Motor neuron (in vitro differentiated cells): Measurements from ENCODE around the gene ZNF443. TPM values are rescaled to one million over a fixed set of nuclear protein-coding genes. Genes with fewer than 3 reads are reported as not detected.
A peak's percentile ranks its signal among the peaks of the same experiment; 100 is the strongest.
"Not testable (repeated sequence)": the region's sequence is repeated elsewhere in the genome, so short reads cannot be mapped to it uniquely, and the experiment has no call there.

Experiments
- ATAC-seq, 8 experiments: fragments of 200-7000 bp; cut with Tn5 transposase; replicated peaks in 6 of 8; 2 replicates each; pipeline ENCODE4 v1.8.0; 2021; ENCODE audit warnings: mild to moderate bottlenecking in 8 of 8, moderate library complexity in 8 of 8
- H3K27ac ChIP-seq, 2 donors: fragments of 250-450 bp; sonication (Bioruptor Pico); 2 replicates each; pipeline ENCODE4 v1.9.0; 2021; ENCODE audit warnings: antibody characterized with exemption in 2 of 2, mild to moderate bottlenecking in 2 of 2, moderate library complexity in 1 of 2
- H3K4me1 ChIP-seq, 2 donors: fragments of 250-450 bp; sonication (Bioruptor Pico); replicated peaks in 1 of 2; 2 replicates each; pipeline ENCODE4 v1.6.1; 2021; ENCODE audit warnings: antibody characterized with exemption in 2 of 2, mild to moderate bottlenecking in 2 of 2, moderate library complexity in 1 of 2
- H3K4me3 ChIP-seq, 5 donors: fragments of 250-450 bp; sonication (Bioruptor Pico); 2 replicates each; pipeline ENCODE4 v1.9.0; 2021; ENCODE audit warnings: antibody characterized with exemption in 5 of 5, mild to moderate bottlenecking in 5 of 5, moderate library complexity in 4 of 5
- WGBS, 10 experiments: fragments of 450-650 bp; shearing (Covaris generic); methylation state at CpG; one replicate each; pipeline ENCODE4 v1.0.0; 2022; 5-methylcytosine and 5-hydroxymethylcytosine counted together
- in situ Hi-C, 9 experiments: fragments of 400-800 bp; cut with MboI; loops; one replicate each; pipeline ENCODE4 v1.15.0; 2021; ENCODE audit warnings: low sequenced_read_pairs in 9 of 9, low pct_unique_long_range_greater_than_20kb in 2 of 9; ENCODE audit not compliant: unreplicated experiment in 9 of 9
- total RNA-seq, 8 experiments: library from RNA; unstranded; fragments of 300-600 nt; gene quantifications; 2 replicates each; pipeline versions ENCODE4 v1.2.3 to v1.2.4, GENCODE V29; 2022

ZNF443 gene
- total RNA-seq, 8 experiments from 2014 or later: 0.61 to 11.5 (median 7.6) TPM

DNA sequence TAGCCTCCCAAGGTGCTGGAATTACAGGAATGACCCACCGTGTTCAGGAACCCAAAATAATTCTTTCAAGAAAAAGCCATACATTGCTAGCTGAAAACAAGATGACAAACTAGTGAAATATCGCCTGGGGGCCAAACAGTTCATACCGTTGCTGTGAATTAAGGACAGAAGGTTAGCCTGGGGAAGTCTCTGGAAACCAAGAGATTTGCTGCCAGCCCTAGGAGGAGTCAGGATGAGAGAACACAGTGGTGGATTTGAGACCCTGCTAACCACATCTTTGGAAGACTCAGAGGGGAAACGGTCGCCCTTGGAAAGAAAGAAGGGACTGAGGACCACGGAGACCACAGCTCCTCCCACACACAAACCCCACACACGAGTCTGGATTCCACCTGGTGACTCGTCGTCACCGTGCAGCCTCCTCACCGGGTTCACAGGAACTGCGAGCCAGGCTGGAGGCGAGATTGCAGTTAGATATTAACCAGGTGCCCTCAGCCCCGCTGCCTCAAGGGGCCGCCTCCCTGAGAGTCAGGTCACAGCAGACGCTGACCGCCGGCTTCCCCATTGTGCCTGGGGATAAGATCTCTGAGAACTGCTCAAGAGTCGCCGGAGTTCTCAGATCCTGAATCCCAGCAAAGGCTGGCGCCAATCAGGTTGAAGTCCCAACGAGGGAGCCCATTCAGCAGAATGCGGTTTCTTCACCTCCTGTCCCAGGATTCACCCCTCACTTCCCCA is 40.8 kb downstream of the ZNF443 start:
- in situ Hi-C loops, H3K4me1 ChIP-seq: not testable (repeated sequence)
- peak overlapping the region in 1 of 2 donors; percentile 55 for H3K27ac ChIP-seq
- 0 to 7% (median 2%) methylated on average over 1 to 5 of the region's 23 CpGs; no CpG with 5 or more reads in 4 of the 10 experiments for WGBS, 10 experiments
- peak; percentile 3 to 32 (median 11) for ATAC-seq
- H3K4me3 ChIP-seq: peak overlapping the region; percentile 48 to 93 (median 85)

DNA sequence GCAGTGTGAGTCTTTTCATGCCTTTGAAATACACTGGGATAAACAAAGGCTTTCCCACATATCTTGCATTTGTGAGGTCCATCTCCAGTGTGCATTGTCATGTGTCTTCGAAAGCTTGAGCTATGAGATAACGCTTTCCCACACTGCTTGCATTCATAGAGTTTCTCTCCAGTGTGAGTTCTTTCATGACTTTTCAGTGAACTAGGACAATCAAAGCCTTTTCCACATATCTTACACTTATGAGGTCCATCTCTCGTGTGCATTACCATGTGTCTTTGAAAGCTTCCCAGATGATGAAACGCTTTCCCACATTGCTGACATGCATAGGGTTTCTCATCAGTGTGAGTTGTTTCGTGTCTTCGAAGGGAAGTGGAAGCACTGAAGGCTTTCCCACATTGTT is 49.7 kb downstream of the ZNF443 start:
- not testable (repeated sequence) for H3K4me1 ChIP-seq, H3K27ac ChIP-seq
- 73 to 100% (median 91%) methylated on average over 2 to 6 of the region's 6 CpGs; no CpG with 5 or more reads in 1 of the 10 experiments for WGBS, 10 experiments

DNA sequence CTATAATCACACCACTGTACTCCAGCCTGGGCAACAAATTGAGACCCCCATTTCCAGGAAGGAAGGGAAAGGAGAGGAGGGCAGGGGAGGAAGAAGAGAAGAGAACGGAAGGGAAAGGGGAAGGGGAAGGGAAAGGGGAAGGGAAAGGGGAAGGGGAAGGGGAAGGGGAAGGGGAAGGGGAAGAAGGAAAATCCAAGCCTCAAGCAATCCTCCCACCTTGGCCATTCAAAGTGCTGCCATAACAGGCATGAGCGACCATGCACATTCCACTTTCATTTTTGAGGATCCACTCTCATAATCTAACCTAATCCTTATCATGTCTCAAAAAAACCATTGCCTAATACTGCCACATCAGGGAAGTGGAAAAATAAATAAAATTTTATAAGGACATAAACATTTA is 54.5 kb downstream of the ZNF443 start:
- in situ Hi-C loops, H3K27ac ChIP-seq, H3K4me1 ChIP-seq, ATAC-seq, H3K4me3 ChIP-seq: not testable (repeated sequence)
- WGBS, 10 experiments: 67% methylated on average over 1 of the region's 2 CpGs; no CpG with 5 or more reads in 9 of the 10 experiments

More for the DNA sequence above, 49.7 kb downstream of the ZNF443 start:
- ATAC-seq, H3K4me3 ChIP-seq, in situ Hi-C loops: not testable (repeated sequence)

DNA sequence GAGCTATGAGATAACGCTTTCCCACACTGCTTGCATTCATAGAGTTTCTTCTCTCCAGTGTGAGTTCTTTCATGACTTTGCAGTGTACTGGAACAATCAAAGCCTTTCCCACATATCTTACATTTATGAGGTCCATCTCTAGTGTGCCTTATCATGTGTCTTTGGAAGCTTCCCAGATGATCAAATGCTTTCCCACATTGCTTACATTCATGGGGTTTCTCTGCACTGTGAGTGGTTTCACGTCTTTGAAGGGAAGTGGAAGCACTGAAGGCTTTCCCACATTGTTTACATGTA is 60.4 kb downstream of the ZNF443 start:
- no peak overlapping the region for H3K4me3 ChIP-seq
- no peaks in the 10 kb centered on the region for H3K4me1 ChIP-seq
- 0 to 100% (median 69%) methylated on average over 1 to 2 of the region's 2 CpGs; no CpG with 5 or more reads in 3 of the 10 experiments for WGBS, 10 experiments
- in situ Hi-C loops: no loop called here
- ATAC-seq: no peak
- H3K27ac ChIP-seq: no peak overlapping the region

DNA sequence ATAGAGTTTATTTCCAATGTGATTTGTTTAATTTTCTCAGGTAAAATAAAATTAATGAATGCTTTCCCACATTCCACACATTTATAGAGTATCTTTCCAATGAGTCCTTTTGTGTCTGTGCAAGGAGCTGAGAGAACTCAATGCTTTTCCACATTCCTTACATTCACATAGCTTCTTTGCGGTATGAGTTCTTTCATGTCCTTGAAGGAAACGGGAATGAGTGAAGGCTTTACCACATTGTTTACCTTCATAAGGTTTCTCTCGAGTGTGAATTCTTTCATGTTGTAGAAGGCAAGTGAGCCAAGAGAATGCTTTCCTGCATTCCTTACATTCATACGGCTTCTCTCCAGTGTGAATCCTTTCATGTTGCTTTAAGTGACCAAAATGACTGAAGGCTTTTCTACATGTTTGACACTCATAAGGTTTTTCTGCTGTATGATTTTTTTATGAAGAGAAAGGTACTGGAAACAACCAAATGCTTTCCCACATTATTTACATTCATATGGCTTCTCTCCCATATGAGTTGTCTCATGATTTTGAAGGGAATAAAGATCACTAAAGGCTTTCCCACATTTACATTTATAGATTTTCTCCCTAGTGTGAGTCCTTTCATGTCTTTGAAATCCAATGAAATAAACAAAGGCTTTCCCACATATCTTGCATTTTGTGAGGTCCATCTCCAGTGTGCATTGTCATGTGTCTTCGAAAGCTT is 60.9 kb downstream of the ZNF443 start:
- in situ Hi-C loops: no loop called here

More for the DNA sequence above, 60.9 kb downstream of the ZNF443 start:
- Histone ChIP-seq H3K4me3 (no peak overlapping the region), H3K27ac (no peak overlapping the region), H3K4me1 (no peaks in the 10 kb centered on the region)
- WGBS, 10 experiments: 48 to 100% (median 74%) methylated on average over 1 to 5 of the region's 5 CpGs; no CpG with 5 or more reads in 1 of the 10 experiments
- no peak for ATAC-seq

Other genes with a start within 250 kb of the ZNF443 start
- 10 to 100 TPM in 6 of 8 experiments, 1 to 10 TPM in 2; 8.3 to 21.7 (median 16.2) TPM for gene ZNF44, start 146.1 kb downstream of the ZNF443 start, total RNA-seq
- gene ZNF563, start 107.4 kb downstream of the ZNF443 start, total RNA-seq: 1 to 10 TPM in 7 of 8 experiments, under 1 TPM in 1; 0.81 to 5.4 (median 3.1) TPM
- 10 to 100 TPM in 4 of 8 experiments, 1 to 10 TPM in 2, under 1 TPM in 2; 0.31 to 16.5 (median 8.5) TPM for gene ZNF442, start 75.3 kb downstream of the ZNF443 start, total RNA-seq
- gene ZNF799, start 39.8 kb downstream of the ZNF443 start, total RNA-seq: 1 to 10 TPM in 7 of 8 experiments, under 1 TPM in 1; 0.92 to 4.8 (median 3.2) TPM
- gene ZNF709, start 43.8 kb upstream of the ZNF443 start, total RNA-seq: 10 to 100 TPM in 5 of 8 experiments, 1 to 10 TPM in 2, under 1 TPM in 1; 0.46 to 16.3 (median 12.3) TPM
- gene ZNF564, start 110.5 kb upstream of the ZNF443 start, total RNA-seq: 10 to 100 TPM in 6 of 8 experiments, 1 to 10 TPM in 2; 4.0 to 20.6 (median 15.5) TPM
- gene ZNF490, start 169.8 kb upstream of the ZNF443 start, total RNA-seq: 10 to 100 TPM in 1 of 8 experiments, 1 to 10 TPM in 7; 6.0 to 11.1 (median 7.3) TPM
- 10 to 100 TPM; 12.1 to 26.4 (median 17.6) TPM for gene ZNF791, start 169.9 kb upstream of the ZNF443 start, total RNA-seq
- gene MAN2B1, start 225.7 kb upstream of the ZNF443 start, total RNA-seq: 10 to 100 TPM; 12.3 to 95.9 (median 38.0) TPM
- gene WDR83, start 225.8 kb upstream of the ZNF443 start, total RNA-seq: 10 to 100 TPM; 11.4 to 18.0 (median 14.6) TPM
- gene DHPS, start 240.9 kb upstream of the ZNF443 start, total RNA-seq: 100 to 1,000 TPM in 2 of 8 experiments, 10 to 100 TPM in 6; 49.1 to 112 (median 79.9) TPM
- 1 to 10 TPM in 2 of 8 experiments, not detected in 6; 3.7 to 5.7 TPM for gene GNG14, start 247.0 kb upstream of the ZNF443 start, total RNA-seq